ENCODE measurements around the gene ZNF273. TPM values are rescaled to one million over a fixed set of nuclear protein-coding genes. Genes with fewer than 3 reads are reported as not detected.

The ZNF273 gene
- total RNA-seq, 1 donor from 2014 or later: 1.1 TPM

GRCh38 chr7:64874562-64875250 is 28.4 kb upstream of the ZNF273 start:
- Histone ChIP-seq H3K4me3 (no peak overlapping the region), H3K27me3 (ENCODE audit: low read depth) (peaks cover 48% of the 10 kb centered on the region), H3K27ac (replicated peaks) (no peak overlapping the region), H3K4me1 (peaks cover 8% of the 10 kb centered on the region), H3K9me3 (replicated peaks) (no peaks in the 10 kb centered on the region), H3K36me3 (no peaks in the 10 kb centered on the region)
- intact Hi-C loops (cut with micrococcal nuclease): no loop called here
- DNase-seq: no peak
- TF ChIP-seq CTCF (IDR thresholded peaks at IDR 0.05; ENCODE audit: borderline replicate concordance): no peak

GRCh38 chr7:64875258-64875657 is 27.8 kb upstream of the ZNF273 start:
- no peaks in the 10 kb centered on the region for H3K36me3 ChIP-seq
- peaks cover 42% of the 10 kb centered on the region for H3K27me3 ChIP-seq (ENCODE audit: low read depth)
- intact Hi-C loops (cut with micrococcal nuclease): no loop called here
- peaks cover 8% of the 10 kb centered on the region for H3K4me1 ChIP-seq
- H3K4me3 ChIP-seq: no peak overlapping the region
- DNase-seq: no peak
- H3K27ac ChIP-seq (replicated peaks): no peak overlapping the region
- no peak for TF ChIP-seq CTCF (IDR thresholded peaks at IDR 0.05; ENCODE audit: borderline replicate concordance)
- peaks cover 2% of the 10 kb centered on the region for H3K9me3 ChIP-seq (replicated peaks)

- TF ChIP-seq CTCF (IDR thresholded peaks at IDR 0.05; ENCODE audit: borderline replicate concordance): no peak
- Histone ChIP-seq H3K27me3 (ENCODE audit: low read depth) (peaks cover 42% of the 10 kb centered on the region), H3K36me3 (no peaks in the 10 kb centered on the region), H3K4me3 (no peak overlapping the region), H3K4me1 (peaks cover 8% of the 10 kb centered on the region), H3K27ac (replicated peaks) (no peak overlapping the region), H3K9me3 (replicated peaks) (peaks cover 4% of the 10 kb centered on the region)
- no peak for DNase-seq
- intact Hi-C loops (cut with micrococcal nuclease): no loop called here
Measured at GRCh38 chr7:64875658-64876406, 27.2 kb upstream of the ZNF273 start.

- peaks cover 4% of the 10 kb centered on the region for H3K9me3 ChIP-seq (replicated peaks)
- DNase-seq: peak; percentile 55
- intact Hi-C loops (cut with micrococcal nuclease): no loop called here
- H3K27ac ChIP-seq (replicated peaks): no peak overlapping the region
- peaks cover 13% of the 10 kb centered on the region for H3K4me1 ChIP-seq
- H3K4me3 ChIP-seq: peak overlapping the region; percentile 61
- peaks cover 36% of the 10 kb centered on the region for H3K27me3 ChIP-seq (ENCODE audit: low read depth)
- TF ChIP-seq CTCF (IDR thresholded peaks at IDR 0.05; ENCODE audit: borderline replicate concordance): no peak
- no peaks in the 10 kb centered on the region for H3K36me3 ChIP-seq
Measured at GRCh38 chr7:64876792-64877713, 26.0 kb upstream of the ZNF273 start.
